Measurements from ENCODE around the gene RNF220.

- TF ChIP-seq CTCF (IDR thresholded peaks at IDR 0.05): peak in 1 of 4 donors; percentile 8
- TF ChIP-seq POLR2A (IDR thresholded peaks at IDR 0.05): no peak
Measured at GRCh38 chr1:44608141-44608540, 203.1 kb downstream of the RNF220 start.
